CD4-positive, alpha-beta T cell treated with Interleukin-4 for 4 hours (primary cell): Measurements from ENCODE around the gene SH2B3.

Experiments used
- DNase-seq: peaks from one replicate; pipeline ENCODE4 v3.0.0-alpha.2; 2020

The SH2B3 gene

DNA sequence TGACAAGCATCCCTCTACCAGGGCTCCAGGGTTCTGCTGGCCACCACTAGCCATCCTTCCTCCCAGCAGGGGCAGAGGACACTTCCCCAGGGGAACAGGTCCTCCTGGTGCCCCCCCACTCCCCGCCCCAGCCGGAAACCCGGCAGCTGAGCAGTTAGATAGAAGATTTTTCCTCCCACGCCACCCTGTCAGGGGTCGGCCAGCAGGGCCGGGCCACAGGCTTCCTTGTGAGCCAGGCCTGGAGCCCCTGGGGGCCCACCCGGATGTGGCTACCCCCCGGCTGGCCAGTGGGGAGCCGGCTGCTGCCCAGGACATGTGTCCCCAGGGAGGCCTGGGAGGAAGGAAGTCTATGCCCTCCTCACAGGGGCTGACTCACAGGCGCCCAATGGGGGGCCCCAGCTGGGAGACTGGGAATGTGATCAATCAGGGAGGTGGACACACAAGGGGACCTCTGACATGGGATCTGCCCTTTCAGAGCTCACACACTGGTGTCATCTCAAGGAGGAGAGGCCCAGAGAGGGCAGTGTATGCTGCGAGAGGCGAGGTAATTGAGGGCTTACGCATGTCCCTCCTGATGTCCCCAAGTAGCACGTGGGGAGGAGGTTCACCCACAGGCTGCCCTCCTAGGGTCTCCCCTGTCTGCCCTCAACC is 4.2 kb downstream of the SH2B3 start:
- DNase-seq: peak; percentile 30

DNA sequence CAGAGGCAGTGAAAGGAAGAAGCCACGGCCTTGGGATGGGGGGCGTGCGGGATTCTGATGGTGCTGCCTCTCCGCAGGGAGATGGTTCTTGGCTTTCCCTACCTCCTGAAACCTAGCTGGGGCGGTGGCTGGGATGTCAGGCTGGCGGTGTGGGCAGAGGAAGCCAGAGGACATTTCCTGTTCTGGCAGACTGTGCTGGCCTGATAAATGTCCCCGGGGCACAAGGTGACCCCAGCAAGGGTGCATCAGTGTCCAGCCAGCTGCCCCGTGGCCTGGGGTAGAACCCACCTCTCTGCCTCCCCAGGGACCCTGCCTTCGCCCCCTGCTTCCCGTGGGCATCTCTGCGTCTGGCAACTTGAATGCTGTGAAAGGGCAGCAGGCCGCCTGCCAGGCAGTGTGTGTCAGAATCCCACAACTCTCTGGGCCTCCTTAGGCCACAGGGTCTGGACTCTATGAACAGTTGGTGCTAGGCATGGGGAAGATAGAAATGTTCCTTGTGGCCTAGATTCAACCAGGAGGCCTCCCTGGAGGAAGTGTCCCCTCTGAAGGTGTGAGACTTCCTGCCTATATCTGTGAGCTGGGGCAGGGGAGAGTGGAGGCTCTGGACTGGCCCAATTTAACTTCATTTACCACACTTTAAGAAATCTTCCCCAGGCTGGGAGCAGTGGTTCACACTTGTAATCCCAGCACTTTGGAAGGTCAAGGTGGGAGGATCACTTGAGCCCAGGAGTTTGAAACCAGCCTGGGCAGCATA is 4.9 kb downstream of the SH2B3 start:
- no peak for DNase-seq

DNA sequence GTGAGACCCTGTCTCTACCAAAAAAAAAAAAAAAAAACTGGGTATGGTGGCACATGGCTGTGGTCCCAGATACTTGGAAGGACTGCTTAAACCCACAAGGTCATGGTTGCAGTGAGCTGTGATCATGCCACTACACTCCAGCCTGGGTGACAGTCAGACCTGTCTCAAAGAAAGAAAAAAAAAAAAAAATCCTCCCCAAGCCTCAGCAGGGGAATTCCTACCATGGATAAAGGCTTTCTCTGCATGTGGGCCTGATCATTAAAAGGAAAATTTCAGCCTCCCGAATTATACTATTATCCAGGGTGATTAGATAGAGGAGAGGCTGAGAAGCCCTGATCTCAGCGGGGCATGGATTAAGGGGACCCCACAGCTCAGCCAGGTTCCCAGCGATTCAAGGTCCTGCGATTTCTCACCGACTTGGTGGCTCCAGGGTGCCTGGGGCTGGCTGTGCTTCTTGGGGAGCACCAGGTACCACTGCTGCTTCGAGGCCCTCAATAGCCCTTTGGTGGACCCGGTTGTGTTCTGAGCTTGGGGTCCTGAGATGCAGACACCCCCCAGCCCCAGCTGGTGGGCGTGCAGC is 5.6 kb downstream of the SH2B3 start:
- no peak for DNase-seq

DNA sequence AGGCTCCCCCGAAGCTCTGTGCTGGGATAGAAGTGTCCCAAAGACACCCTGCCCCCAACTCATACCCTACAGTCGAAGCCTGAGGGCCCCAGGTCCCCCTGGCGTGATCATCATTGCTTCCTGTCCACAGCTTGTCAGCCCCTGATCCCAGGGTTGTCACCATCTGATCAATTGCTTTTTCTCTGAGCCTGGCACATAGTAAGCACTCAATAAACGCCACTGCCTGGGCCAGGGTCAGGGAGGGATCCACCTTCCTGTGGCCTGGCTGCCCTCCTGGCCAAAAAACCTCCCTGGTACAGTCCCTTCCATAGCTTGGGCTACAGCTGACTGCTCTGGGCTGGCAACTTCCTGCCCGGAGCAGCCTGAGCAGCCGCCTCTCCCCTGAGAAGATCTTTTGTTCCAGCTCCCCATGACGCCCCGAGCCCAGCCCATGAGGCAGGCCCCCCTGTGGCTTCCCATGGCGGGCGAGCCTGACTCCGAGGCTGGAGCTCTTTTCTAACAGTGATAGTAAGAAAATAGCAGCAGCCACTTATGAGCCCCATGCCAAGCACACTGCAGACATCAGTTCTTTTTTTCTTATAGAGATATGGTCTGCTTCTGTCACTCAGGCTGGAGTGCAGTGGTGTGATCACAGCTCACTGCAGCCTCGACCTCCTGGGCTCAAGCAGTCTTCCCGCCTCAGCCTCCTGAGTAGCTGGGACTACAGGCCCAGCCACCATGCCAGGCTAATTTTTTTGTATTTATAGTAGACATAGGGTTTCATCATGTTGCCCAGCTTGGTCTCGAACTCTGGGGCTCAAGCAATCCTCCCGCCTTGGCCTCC is 6.5 kb downstream of the SH2B3 start:
- DNase-seq: no peak

DNA sequence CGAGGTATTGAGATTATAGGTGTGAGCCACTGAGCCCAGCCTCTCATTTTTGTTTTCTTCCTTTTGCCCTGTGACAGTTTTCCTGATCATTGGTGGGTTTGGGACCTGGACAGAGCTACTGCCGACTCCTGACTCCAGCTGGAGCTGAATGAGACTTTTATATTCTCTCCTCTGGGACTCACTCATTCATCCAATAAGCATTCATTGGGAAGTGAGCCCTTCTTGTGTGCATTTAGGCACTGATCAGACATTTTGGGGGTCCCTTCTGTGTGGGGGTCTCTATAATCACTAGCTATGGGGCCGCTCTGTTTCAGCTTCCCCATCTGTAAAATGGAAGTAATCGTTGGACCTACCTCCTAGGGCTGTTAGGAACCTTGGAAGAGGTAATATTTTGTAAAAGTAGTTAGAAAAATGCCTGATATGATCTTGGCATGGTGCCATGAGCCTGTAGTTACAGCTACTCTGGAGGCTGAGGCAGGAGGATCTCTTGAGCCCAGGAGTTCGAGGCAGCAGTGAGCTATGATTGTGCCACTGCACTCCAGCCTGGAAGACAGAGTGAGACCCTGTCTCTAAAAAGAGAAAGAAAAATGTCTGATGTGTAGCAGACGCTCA is 7.2 kb downstream of the SH2B3 start:
- no peak for DNase-seq

DNA sequence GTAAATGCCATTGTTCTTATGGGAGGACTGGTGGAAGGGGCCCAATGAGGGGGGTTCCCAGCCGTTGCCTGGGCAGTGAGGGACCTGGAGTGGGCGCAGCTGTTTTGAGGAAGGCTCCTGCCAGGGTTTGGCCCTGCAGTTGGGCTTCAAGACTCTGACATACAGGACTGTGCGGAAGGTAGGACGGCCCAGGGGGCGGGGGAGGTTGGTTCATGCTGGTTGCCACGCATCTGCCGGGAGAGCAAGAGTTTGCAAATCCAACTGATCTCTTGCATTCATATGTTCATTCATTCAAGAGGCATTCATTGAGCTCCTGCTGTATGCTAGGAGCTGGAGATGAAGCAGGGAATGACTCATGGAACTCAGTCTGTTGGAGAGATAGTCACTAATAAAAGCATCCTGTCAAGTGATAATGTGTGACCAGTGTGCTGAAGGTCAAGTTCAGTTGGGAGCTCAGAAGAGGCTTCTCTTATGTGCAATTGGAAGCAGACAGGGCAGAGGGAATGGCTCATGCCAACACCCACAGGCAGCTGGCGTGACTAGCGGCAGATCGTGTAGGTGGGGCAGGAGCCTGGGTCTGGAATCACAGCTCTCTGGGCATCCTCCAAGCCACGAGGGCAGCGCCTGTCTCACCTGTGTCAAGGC is 7.8 kb downstream of the SH2B3 start:
- no peak for DNase-seq

DNA sequence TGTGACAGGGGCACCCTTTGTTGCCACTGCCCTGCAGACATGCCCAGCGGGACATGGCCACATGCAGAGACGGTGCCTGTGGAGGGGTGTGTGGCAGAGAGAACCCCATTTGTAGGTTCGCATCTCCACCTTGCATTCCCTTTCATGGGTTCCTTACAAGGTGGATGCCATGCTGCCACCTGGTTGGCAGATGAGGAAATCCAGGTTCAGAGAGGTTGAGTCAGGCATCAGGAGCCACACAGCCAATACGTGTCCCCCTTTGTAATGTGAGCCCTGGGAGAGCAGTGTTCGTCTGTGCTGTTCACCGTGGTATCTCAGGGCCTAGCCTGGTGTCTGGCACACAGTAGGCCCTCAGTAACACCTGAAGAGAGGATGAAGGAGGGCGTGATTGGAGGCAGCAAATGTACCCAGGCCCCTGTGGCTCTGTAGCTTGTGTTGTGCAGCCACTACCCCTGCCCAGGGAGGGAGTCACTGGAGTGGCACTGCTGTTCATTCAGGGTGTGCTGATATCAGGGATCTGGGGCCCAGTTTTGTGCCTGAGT is 9.1 kb downstream of the SH2B3 start:
- DNase-seq: no peak

DNA sequence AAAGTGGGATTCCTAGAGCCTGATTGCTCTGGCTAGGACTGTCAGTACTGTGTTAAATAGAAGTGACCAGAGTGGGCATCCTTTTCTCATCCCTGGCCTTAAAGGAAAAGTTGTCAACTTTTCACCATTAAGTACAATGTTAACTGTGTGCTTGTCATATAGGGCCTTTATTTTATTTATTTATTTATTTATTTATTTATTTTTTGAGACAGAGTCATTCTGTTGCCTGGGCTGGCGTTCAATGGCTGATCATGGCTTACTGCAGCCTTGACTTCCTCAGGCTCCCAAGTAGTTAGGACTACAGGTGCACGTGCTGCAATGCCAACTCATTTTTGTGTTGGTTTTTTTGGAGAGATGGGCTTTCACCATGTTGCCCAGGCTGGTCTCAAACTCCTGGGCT is 11.6 kb downstream of the SH2B3 start:
- no peak for DNase-seq

DNA sequence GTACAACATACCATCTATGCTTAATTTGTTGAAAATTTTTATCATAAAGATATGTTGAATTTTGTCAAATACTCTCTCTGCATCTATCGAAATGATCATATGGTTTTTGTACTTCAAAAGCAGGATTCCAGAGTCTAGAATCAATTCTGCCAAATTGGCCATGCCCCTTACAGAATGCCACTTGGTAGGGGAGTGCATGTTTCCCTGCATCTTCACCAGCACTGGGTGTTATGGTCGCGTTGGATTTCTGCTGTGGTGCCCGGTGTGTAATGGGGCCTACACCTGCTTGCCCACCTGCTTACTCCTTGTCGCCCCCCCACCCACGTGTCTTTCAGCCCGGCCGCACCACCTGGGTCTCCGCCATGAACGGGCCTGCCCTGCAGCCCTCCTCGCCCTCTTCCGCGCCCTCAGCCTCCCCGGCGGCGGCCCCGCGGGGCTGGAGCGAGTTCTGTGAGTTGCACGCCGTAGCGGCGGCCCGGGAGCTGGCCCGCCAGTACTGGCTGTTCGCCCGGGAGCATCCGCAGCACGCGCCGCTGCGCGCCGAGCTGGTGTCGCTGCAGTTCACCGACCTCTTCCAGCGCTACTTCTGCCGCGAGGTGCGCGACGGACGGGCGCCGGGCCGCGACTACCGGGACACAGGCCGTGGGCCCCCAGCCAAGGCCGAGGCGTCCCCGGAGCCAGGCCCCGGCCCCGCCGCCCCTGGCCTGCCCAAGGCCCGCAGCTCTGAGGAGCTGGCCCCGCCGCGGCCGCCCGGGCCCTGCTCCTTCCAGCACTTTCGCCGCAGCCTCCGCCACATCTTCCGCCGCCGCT is 12.3 kb downstream of the SH2B3 start:
- DNase-seq: no peak

DNA sequence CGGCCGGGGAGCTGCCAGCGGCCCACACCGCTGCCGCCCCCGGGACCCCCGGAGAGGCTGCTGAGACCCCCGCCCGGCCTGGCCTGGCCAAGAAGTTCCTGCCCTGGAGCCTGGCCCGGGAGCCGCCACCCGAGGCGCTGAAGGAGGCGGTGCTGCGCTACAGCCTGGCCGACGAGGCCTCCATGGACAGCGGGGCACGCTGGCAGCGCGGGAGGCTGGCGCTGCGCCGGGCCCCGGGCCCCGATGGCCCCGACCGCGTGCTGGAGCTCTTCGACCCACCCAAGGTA is 12.8 kb downstream of the SH2B3 start:
- no peak for DNase-seq

DNA sequence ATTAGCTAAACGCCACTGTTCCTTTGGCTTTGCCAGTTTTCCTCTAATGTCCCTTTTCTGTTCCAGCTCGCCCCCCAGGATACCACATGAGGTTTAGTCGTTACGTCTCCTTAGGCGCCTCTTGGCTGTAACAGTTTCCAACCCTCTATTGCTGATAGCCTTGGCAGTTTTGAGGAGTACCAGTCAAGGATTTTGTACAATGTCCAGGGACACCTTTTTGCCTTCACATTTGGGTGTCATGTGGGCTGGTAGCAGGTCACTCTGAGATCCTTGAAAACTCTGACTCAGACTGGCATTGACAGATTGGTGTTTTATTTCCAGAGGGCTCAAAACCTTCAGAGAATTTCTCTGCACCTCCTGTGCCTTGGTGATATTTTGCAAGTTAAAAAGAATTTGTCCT is 14.1 kb downstream of the SH2B3 start:
- no peak for DNase-seq

DNA sequence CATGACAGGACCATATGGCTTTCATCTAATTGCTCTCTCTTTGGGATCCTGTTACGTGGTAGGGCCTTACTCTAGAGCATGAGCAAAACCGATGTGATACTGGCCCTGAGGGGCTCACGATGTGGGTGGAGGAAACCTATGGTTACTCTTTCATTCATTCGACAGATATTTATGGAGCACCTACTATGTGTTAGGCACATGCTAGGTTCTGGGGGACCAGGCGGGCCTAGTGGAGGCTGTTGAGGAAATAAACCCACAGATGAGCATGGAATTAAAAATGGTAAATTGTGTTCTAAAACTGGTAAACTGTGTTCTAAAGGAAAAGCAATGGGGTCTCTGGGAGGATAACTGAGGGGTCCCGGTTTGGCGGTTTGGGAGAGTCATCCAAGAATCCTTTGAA is 14.8 kb downstream of the SH2B3 start:
- DNase-seq: no peak

DNA sequence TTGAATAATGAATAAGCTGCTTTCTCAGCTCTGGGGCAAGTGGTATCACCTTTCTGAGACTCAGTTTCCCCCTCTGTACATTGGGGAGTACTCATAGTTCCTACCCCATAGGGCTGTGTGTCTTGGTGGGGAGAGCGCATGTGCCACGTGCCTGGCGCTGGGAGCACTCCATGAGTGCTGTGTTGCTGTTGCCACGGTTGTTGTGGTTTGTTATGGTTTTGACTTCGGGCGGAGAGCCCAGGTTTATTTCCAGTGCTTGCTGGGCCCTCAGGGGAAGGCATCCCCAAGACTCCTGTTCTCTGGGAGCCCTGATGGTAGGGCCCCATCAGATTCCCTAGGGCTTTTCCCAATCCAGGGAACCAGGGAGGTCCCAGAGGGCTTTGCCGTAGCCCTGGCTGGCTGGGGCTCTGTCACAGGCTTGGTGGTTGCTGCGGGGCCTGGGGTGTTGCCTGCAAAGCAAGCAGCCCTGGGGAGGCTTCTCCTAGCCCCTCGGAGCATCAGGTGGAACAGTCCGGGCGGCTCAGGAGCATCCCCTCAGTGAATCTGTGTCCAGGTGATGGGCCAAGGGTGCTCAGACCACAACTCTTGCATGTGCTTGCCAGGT is 18.6 kb downstream of the SH2B3 start:
- DNase-seq: no peak

DNA sequence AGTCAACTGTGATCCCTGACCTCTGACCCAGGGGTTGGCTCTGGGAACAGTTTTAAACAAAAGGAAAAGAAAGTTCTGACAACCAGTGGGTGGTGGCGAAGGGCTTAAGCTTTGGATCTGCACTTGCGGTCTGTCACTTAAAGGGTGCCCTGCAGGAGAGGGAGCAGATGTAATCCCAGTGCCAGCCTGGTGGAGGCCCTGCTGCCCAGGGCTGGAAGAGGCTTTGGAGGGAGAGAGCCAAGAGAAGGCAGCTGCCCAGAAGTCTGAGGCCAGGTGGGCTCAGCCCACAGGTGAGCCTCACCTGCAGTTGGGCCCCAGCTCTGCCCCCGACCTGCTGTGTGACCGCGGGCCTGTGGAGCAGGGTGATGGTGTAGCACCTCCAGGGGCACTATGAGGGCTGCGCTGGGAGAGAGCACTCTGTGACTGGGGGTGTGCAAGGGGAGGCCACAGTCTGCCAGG is 19.1 kb downstream of the SH2B3 start:
- no peak for DNase-seq

DNA sequence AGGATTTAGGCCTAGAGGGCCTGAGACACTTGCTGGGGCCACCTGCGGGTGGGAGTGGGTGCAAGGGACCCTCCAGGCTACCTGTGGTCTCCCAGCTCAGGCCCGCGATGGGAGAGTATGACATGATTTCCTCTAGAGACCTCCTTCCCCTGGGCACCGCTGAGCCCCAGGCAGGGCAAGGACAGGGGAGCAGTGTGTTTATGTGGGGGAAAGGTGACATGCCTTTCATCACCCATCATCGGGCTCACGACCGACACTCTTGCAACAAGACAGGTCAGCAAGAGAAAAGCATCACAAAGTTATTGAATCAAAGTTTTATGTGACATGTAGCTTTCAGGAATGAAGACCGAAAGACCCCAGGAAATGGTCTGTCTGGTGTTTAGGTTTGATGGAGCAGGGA is 19.9 kb downstream of the SH2B3 start:
- no peak for DNase-seq

DNA sequence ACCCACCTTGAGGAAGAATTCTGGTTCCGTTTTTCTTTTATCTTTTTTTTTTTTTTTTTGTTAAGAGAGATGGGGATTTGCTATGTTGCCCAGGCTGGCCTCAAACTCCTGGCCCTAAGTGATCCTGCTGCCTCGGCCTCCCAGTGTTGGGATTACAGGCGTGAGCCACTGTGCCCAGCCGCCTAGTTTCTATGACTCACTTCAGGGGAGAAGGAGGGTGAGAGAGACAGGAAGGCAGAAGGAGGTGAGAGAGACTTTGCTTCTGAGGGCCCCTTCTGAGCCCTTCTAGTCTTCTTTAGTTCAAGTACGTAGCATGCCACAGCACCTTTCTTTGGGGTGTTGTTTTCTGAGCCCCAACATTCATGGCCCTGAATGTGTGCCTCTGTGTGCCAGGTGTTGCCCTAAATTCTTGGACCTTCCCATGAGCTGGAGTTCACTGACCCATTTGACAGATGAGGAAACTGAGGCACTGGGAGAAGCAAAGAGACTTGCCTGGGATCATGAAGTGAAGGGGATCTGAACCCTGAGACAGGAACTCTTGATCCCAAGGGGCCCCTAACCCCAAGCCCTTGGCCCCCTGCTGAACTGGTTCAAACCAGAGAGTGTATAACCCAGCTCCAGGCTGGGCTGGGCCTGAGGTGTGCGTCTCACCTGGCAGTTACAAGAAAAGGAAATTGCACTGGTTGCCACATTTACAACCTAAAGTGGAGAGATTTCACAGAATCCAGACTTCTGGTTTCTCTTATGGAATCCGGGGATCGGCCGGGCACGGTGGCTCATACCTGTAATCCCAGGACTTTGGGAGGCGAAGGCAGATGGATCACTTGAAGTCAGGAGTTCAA is 20.8 kb downstream of the SH2B3 start:
- peak; percentile 64 for DNase-seq

DNA sequence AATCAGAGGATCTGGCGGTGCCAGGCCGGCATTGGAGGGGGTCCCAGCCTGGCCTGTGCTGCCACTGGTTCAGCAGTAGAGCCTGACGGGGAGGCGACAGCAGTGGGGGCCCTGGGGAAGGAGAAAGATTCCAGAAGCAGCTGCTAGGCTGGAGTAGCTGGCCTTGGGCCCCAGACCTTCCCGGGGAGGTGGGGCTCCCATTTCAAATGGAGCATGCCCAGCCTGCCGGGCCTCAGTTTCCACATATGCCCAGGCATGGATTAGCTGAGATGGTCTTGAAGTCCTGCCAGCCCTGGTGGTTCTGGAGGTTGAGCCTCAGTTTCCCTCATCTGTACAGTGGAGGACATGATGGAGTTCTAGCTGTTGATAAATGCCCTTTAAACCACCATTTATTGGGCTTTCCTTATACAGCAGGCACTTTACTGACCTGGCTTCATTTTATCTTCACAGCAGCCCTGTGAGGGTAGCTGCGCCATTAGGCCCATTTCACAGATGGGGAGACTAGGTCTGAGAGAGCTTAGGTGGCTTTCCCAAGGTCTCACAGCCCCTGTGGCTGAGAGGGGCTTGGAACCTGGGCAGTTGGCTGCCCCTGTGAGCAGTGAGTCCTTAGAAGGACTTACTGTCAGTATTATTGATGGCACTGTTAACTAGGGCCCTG is 21.8 kb downstream of the SH2B3 start:
- no peak for DNase-seq

DNA sequence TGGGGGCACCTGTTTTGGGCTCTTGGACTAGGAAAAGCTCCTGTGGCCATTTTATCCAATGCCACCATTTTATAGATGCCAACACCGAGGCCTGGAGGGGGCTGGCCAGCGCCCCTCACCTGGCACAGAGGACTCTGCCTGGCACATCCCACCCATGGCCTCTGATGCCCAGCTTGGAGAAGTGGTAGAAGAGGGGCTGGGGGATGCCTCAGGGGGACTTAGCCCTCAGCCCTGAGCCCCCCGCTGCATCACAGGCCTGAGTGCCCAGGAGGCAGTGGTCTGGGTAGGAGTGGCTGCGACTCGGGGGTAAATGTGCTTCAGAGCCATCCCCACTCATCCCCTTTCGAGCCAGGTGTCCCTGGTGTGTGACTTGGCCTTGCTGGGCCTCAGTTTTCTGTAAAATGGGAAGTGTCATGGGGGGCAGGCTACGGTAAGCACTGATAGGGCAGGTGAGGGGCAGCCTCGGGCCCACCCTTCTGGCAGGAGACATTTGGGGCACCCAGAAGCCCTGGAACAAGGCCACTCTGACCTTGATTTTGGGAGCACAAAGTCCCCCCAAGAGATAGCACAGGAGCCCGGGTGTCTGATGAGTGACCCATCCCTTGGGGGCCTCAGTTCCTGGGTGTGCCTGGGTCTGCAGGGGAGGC is 22.5 kb downstream of the SH2B3 start:
- no peak for DNase-seq

DNA sequence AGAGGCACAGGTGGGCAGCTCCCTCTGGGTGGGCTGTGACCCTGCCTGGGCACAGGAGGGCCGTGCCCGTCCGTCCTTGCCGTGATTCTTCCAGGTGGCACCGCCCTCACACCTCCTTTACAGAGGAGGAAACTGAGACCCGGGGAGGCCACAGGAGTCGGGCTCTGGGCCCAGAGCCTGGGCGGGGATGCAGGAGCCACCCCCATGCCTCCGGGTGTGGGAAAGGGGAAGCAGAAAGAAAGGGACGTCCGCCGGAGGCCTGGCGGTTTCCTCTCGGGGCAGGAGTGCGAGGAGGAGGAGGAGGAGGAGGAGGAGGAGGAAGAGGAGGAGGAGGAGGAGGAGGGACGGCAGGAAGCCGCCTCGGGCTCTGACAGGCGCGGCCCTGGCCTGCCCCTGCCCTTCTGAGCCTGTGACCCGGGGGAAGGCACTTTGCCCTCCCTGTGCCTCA is 23.0 kb downstream of the SH2B3 start:
- peak; percentile 51 for DNase-seq
